OCI-LY3 (cell line): ENCODE results near the gene SLC2A11.
"Not testable (repeated sequence)": the region's sequence is repeated elsewhere in the genome, so short reads cannot be mapped to it uniquely, and the experiment has no call there.

Experiments
- H2AFZ ChIP-seq: fragments of 200-600, 300-600 bp; shearing (Covaris generic); 2 replicates; pipeline ENCODE4 v1.6.0; 2014; ENCODE audit warnings: antibody characterized with exemption, low read depth, low read length
- H3K27ac ChIP-seq: fragments of 200-600, 300-600 bp; sonication (generic); 2 replicates; pipeline ENCODE4 v1.5.1; 2014; ENCODE audit warnings: mild to moderate bottlenecking, low read length, moderate library complexity, mixed read lengths
- H3K27me3 ChIP-seq: fragments of 200-600, 300-600 bp; sonication (generic); 2 replicates; pipeline ENCODE4 v1.6.1; 2014; ENCODE audit warnings: low read depth, low read length, mixed read lengths
- H3K36me3 ChIP-seq: fragments of 200-600, 300-600 bp; sonication (generic); replicated peaks from 2 replicates; pipeline ENCODE3; 2014; ENCODE audit warnings: low read depth, low read length, mixed read lengths
- H3K4me1 ChIP-seq: fragments of 300-600, 200-600 bp; sonication (generic); 2 replicates; pipeline ENCODE4 v1.6.1; 2014; ENCODE audit warnings: low read length, mixed read lengths
- H3K4me2 ChIP-seq: fragments of 200-600, 300-600 bp; sonication (generic); 2 replicates; pipeline ENCODE4 v1.6.1; 2014; ENCODE audit warnings: low read length, mixed read lengths
- H3K4me3 ChIP-seq: fragments of 300-600, 200-600 bp; sonication (generic); 2 replicates; pipeline ENCODE4 v1.5.1; 2014; ENCODE audit warnings: antibody characterized with exemption, mild to moderate bottlenecking, low read length, moderate library complexity
- H3K79me2 ChIP-seq: fragments of 300-600, 200-600 bp; shearing (Covaris generic); 2 replicates; pipeline ENCODE4 v1.6.1; 2014; ENCODE audit warnings: mild to moderate bottlenecking, low read length, mixed read lengths
- H3K9ac ChIP-seq: fragments of 300-600, 200-600 bp; shearing (Covaris generic); 2 replicates; pipeline ENCODE4 v1.6.0; 2014; ENCODE audit warnings: mild to moderate bottlenecking, low read length, moderate library complexity
- H3K9me3 ChIP-seq: fragments of 200-600, 300-600 bp; shearing (Covaris generic); 2 replicates; pipeline ENCODE4 v1.6.1; 2014; ENCODE audit warnings: low read length, mixed read lengths; ENCODE audit not compliant: insufficient read depth
- H4K20me1 ChIP-seq: fragments of 200-600, 300-600 bp; sonication (generic); 2 replicates; pipeline ENCODE4 v1.6.1; 2016; ENCODE audit warnings: low read length, mixed read lengths; ENCODE audit not compliant: insufficient read depth
- EZH2phosphoT487 ChIP-seq: fragments of 200-600 bp; shearing (Covaris generic); IDR thresholded peaks from 2 replicates; pipeline ENCODE4 v1.6.1; 2018; ENCODE audit warnings: antibody characterized with exemption, mixed run types, low read depth
- TF ChIP-seq, protein P1 (sequence below): fragments of 200-600, 300-600 bp; sonication (generic); IDR thresholded peaks from 2 replicates; pipeline ENCODE4 v1.5.1; 2014; ENCODE audit warnings: antibody characterized with exemption, low read length, low read depth

The SLC2A11 gene

GRCh38 chr22:23897320-23897719, 39.6 kb downstream of the SLC2A11 start:
- Histone ChIP-seq H3K27me3 (no peaks in the 10 kb centered on the region), H3K79me2 (peaks cover 26% of the 10 kb centered on the region), H3K9me3 (no peaks in the 10 kb centered on the region), H3K27ac (no peak overlapping the region), H4K20me1 (peaks cover 39% of the 10 kb centered on the region), H3K4me3 (no peak overlapping the region), H3K9ac (no peak overlapping the region), H3K4me1 (peaks cover 16% of the 10 kb centered on the region), H2AFZ (no peak overlapping the region), H3K36me3 (peaks cover 51% of the 10 kb centered on the region), H3K4me2 (no peak overlapping the region)
- TF ChIP-seq, protein P1, sequence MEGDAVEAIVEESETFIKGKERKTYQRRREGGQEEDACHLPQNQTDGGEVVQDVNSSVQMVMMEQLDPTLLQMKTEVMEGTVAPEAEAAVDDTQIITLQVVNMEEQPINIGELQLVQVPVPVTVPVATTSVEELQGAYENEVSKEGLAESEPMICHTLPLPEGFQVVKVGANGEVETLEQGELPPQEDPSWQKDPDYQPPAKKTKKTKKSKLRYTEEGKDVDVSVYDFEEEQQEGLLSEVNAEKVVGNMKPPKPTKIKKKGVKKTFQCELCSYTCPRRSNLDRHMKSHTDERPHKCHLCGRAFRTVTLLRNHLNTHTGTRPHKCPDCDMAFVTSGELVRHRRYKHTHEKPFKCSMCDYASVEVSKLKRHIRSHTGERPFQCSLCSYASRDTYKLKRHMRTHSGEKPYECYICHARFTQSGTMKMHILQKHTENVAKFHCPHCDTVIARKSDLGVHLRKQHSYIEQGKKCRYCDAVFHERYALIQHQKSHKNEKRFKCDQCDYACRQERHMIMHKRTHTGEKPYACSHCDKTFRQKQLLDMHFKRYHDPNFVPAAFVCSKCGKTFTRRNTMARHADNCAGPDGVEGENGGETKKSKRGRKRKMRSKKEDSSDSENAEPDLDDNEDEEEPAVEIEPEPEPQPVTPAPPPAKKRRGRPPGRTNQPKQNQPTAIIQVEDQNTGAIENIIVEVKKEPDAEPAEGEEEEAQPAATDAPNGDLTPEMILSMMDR: no peak

DNA sequence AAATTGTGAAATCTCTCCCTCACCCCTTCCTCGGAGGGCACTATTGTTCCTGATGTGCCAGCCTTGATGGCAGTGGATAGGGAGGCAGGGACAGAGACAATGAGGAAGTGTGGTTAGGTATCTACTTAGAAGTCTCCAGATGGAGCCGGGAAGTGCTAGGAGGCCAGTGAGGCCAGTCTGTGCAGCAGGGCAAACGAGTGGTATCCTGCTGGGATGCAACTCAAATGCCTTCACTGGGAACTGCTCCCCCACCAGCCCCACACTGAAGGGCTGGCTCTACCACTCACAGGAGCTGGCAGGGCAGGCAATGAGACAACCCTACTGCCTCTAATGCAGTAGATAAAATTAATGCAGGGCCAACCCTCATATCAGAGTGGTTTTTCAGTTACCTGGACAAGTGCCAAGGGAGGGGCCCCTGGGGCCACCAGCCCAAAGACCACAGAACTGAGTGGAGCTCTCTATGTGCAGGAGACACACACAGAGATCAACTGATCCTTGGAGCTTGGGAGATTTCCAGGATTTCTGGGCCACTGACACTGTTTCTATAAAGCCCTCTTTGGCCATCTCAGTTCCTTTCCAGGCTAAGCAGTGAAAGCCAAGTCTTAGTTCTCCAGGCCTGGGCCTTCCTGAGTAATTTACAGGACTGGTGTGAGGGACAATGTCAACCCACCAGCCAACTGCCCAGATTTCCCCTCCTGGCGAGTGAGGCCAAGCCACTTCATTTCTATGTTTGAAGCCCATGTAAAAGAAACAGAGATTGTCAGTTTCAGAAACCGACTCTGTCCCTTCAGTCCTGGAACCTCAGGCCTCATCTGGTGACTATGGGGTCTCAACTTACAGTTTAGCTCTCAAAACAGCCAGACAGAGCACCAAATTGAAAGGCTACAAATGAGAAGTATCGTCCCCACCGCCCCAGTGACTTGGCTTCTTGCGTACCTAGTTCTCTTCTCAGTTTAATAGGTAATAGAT, 40.6 kb downstream of the SLC2A11 start:
- Histone ChIP-seq H2AFZ (no peak overlapping the region), H3K4me1 (peaks cover 12% of the 10 kb centered on the region), H3K36me3 (peaks cover 51% of the 10 kb centered on the region), H3K9ac (no peak overlapping the region), H3K9me3 (no peaks in the 10 kb centered on the region), H3K4me2 (no peak overlapping the region), H3K4me3 (no peak overlapping the region), H3K79me2 (peaks cover 26% of the 10 kb centered on the region), H4K20me1 (peaks cover 39% of the 10 kb centered on the region), H3K27ac (no peak overlapping the region), H3K27me3 (no peaks in the 10 kb centered on the region)
- TF ChIP-seq, protein P1: no peak
- TF ChIP-seq EZH2phosphoT487: no peak

DNA sequence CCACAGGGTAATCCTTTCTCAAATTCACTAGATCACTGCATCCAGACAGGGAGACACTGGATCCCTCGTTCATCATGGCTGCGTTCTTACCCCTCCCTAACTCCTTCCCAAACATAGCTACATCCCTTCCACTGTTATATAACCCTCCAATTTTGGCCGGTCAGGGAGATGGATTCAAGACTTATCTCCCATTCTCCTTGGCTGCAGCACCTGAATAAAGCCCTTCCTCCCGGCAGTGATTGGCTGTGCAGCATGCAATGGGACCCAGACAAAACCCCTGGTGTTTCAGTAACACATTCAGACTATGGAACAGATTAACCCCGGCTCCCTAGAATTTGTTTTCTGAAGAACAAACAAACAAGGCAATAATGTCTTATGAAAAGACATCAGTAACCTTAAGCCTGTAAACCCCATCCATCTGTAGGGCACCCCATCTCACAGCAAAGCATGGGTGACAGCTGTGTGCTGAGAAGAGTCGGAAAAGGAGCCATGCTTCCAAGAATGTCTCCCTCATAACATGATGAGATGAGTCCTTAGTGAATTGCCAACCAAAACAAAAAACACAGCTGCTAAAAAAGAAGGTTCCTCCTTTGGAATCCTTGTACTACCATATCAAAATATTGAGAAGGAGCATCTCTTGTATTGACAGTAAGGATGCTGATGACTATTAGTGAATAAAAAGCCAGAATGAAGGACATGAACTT, 41.5 kb downstream of the SLC2A11 start:
- no peaks in the 10 kb centered on the region for H3K27me3 ChIP-seq
- TF ChIP-seq, protein P1: no peak
- TF ChIP-seq EZH2phosphoT487: no peak
- H3K4me2 ChIP-seq: no peak overlapping the region
- no peak overlapping the region for H3K9ac ChIP-seq
- no peak overlapping the region for H3K4me3 ChIP-seq
- H3K27ac ChIP-seq: no peak overlapping the region
- H3K36me3 ChIP-seq: peaks cover 51% of the 10 kb centered on the region
- no peaks in the 10 kb centered on the region for H3K9me3 ChIP-seq
- peaks cover 10% of the 10 kb centered on the region for H3K4me1 ChIP-seq
- peaks cover 26% of the 10 kb centered on the region for H3K79me2 ChIP-seq
- no peak overlapping the region for H2AFZ ChIP-seq
- H4K20me1 ChIP-seq: peaks cover 39% of the 10 kb centered on the region

DNA sequence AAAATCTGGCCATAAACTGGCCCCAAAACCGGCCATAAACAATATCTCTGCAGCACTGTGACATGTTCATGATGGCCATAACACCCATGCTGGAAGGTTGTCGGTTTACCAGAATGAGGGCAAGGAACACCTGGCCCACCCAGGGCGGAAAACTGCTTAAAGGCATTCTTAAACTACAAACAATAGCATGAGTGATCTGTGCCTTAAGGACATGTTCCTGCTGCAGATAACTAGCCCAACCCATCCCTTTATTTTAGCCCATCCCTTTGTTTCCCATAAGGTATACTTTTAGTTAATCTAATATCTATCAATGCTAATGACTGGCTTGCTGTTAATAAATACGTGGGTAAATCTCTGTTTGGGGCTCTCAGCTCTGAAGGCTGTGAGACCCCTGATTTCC, 42.6 kb downstream of the SLC2A11 start:
- H3K9ac ChIP-seq, H3K4me2 ChIP-seq, H3K4me3 ChIP-seq, H3K27ac ChIP-seq, H3K27me3 ChIP-seq, H3K9me3 ChIP-seq, H3K4me1 ChIP-seq, H2AFZ ChIP-seq: not testable (repeated sequence)
- Histone ChIP-seq H3K36me3 (peaks cover 44% of the 10 kb centered on the region), H4K20me1 (peaks cover 39% of the 10 kb centered on the region), H3K79me2 (peaks cover 15% of the 10 kb centered on the region)
